A673 (cell line): ENCODE data around the gene XPA.

Source experiments
- EZH2 ChIP-seq: fragments of 200-600 bp; sonication (generic); IDR thresholded peaks from 2 replicates; pipeline ENCODE4 v1.6.1; 2017; ENCODE audit warnings: borderline replicate concordance, low read depth, mild to moderate bottlenecking, mixed read lengths, antibody characterized with exemption, low read length; ENCODE audit not compliant: poor library complexity, severe bottlenecking
- TF ChIP-seq, protein P1 (sequence below): fragments of 300-800, 200-600 bp; sonication (generic); conservative IDR thresholded peaks from 2 replicates; pipeline ENCODE4 v1.5.1; 2017; ENCODE audit warnings: low read depth, mild to moderate bottlenecking, antibody characterized with exemption, low read length, moderate library complexity, mixed read lengths

GRCh38 chr9:97694769-97695168 lies 2.4 kb downstream of the XPA start:
- TF ChIP-seq, protein P1, sequence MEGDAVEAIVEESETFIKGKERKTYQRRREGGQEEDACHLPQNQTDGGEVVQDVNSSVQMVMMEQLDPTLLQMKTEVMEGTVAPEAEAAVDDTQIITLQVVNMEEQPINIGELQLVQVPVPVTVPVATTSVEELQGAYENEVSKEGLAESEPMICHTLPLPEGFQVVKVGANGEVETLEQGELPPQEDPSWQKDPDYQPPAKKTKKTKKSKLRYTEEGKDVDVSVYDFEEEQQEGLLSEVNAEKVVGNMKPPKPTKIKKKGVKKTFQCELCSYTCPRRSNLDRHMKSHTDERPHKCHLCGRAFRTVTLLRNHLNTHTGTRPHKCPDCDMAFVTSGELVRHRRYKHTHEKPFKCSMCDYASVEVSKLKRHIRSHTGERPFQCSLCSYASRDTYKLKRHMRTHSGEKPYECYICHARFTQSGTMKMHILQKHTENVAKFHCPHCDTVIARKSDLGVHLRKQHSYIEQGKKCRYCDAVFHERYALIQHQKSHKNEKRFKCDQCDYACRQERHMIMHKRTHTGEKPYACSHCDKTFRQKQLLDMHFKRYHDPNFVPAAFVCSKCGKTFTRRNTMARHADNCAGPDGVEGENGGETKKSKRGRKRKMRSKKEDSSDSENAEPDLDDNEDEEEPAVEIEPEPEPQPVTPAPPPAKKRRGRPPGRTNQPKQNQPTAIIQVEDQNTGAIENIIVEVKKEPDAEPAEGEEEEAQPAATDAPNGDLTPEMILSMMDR, result no peak
- TF ChIP-seq EZH2, result no peak
